Endothelial cell of umbilical vein (primary cell): ENCODE results near the gene LRFN2. TPM values are rescaled to one million over a fixed set of nuclear protein-coding genes. Genes with fewer than 3 reads are reported as not detected.

Source experiments
- BruUV-seq: library from RNA; stranded (reverse); fragments of 400-500 nt; replicated peaks from 2 replicates; lab custom pipeline; 2021; lab: Mats Ljungman, UMichigan
- CTCF ChIA-PET: fragments of 300-600, 350-600 bp; sonication (Branson Sonifier 250); formaldehyde crosslinking; loops from one replicate; lab custom pipeline; 2021; ENCODE audit warnings: antibody characterized with exemption, inconsistent platforms; lab: Charles Lee
- POLR2A ChIA-PET: fragments of 300-600, 350-600 bp; sonication (Branson Sonifier 250); formaldehyde crosslinking; loops from one replicate; lab custom pipeline; 2021; ENCODE audit warnings: antibody characterized with exemption, inconsistent platforms; lab: Charles Lee
- DNase-seq: peaks from one replicate; pipeline ENCODE4 v3.0.0-alpha.2; 2011; ENCODE audit warnings: low read depth, low spot score
- FAIRE-seq: peaks from 2 replicates; lab custom pipeline; 2011; peaks lifted over from hg19 to GRCh38; lab: Jason Lieb, UNC
- H2AFZ ChIP-seq: 2 replicates; pipeline ENCODE4 v1.6.0; 2012; ENCODE audit warnings: low read depth, low read length, control low read depth, inconsistent platforms
- H3K27ac ChIP-seq: 2 replicates; pipeline ENCODE4 v1.5.1; 2011; ENCODE audit warnings: low read depth, mild to moderate bottlenecking, control low read depth, low read length, moderate library complexity; ENCODE audit not compliant: insufficient read depth
- H3K27me3 ChIP-seq, 2 experiments: 2 replicates each; pipeline versions ENCODE4 v1.6.0 to v1.6.1; 2011; ENCODE audit warnings: low read length in 2 of 2, mixed read lengths in 1 of 2; ENCODE audit not compliant: control insufficient read depth in 2 of 2, insufficient read depth in 2 of 2
- H3K36me3 ChIP-seq, 2 experiments: 2 replicates in 1 of 2; 3 replicates in 1 of 2; pipeline ENCODE4 v1.5.1; 2011; ENCODE audit warnings: low read length in 2 of 2, mild to moderate bottlenecking in 1 of 2, moderate library complexity in 1 of 2; ENCODE audit not compliant: control insufficient read depth in 2 of 2, insufficient read depth in 2 of 2; ENCODE audit errors: extremely low read depth in 1 of 2
- H3K4me1 ChIP-seq: 3 replicates; pipeline ENCODE4 v1.5.1; 2011; ENCODE audit warnings: mild to moderate bottlenecking, low read length; ENCODE audit not compliant: control insufficient read depth, insufficient read depth; ENCODE audit errors: extremely low read depth
- H3K4me2 ChIP-seq: 2 replicates; pipeline ENCODE4 v1.6.1; 2011; ENCODE audit warnings: low read length, control low read depth, mixed read lengths; ENCODE audit not compliant: insufficient read depth
- H3K4me3 ChIP-seq, 3 experiments: fragments of 200-600 bp in 1 of 3; sonication (generic), shearing (Covaris generic) in 1 of 3; replicated peaks in 1 of 3; 2 replicates each; pipeline ENCODE4 v1.5.1; 2011 to 2016; ENCODE audit warnings: control low read depth in 3 of 3, low read length in 3 of 3, mild to moderate bottlenecking in 2 of 3, inconsistent platforms in 1 of 3, low read depth in 1 of 3, moderate library complexity in 1 of 3; ENCODE audit not compliant: insufficient read depth in 1 of 3
- H3K79me2 ChIP-seq: 2 replicates; pipeline ENCODE4 v1.6.0; 2012; ENCODE audit warnings: low read length, inconsistent platforms; ENCODE audit not compliant: control insufficient read depth, insufficient read depth
- H3K9ac ChIP-seq: replicated peaks from 2 replicates; pipeline ENCODE3; 2011; ENCODE audit warnings: low read length, control low read depth; ENCODE audit not compliant: insufficient read depth; ENCODE audit errors: extremely low read depth
- H3K9me1 ChIP-seq: replicated peaks from 3 replicates; pipeline ENCODE4 v1.6.0; 2011; ENCODE audit warnings: mild to moderate bottlenecking, low read length; ENCODE audit not compliant: control insufficient read depth, insufficient read depth; ENCODE audit errors: extremely low read depth
- H3K9me3 ChIP-seq: replicated peaks from 2 replicates; pipeline ENCODE4 v1.5.1; 2012; ENCODE audit warnings: low read length, inconsistent platforms; ENCODE audit not compliant: control insufficient read depth, insufficient read depth
- H4K20me1 ChIP-seq: replicated peaks from 2 replicates; pipeline ENCODE3; 2011; ENCODE audit warnings: mild to moderate bottlenecking, low read length; ENCODE audit not compliant: control insufficient read depth, insufficient read depth; ENCODE audit errors: extremely low read depth
- EZH2 ChIP-seq: IDR thresholded peaks from 2 replicates; pipeline ENCODE4 v1.6.1; 2012; ENCODE audit warnings: borderline replicate concordance, low read depth, mild to moderate bottlenecking, moderate library complexity, low read length, inconsistent platforms; ENCODE audit not compliant: severe bottlenecking
- FOS ChIP-seq: IDR thresholded peaks from 2 replicates; pipeline ENCODE4 v1.6.1; 2011; ENCODE audit warnings: mild to moderate bottlenecking, low read length, moderate library complexity, borderline replicate concordance; ENCODE audit not compliant: insufficient read depth
- GATA2 ChIP-seq: IDR thresholded peaks from 2 replicates; pipeline ENCODE4 v1.7.0; 2011; ENCODE audit warnings: low read depth, mild to moderate bottlenecking, moderate library complexity, mixed read lengths, low read length; ENCODE audit not compliant: insufficient read length, insufficient read depth
- JUN ChIP-seq: IDR thresholded peaks from 2 replicates; pipeline ENCODE4 v1.6.1; 2011; ENCODE audit warnings: borderline replicate concordance, low read depth; ENCODE audit not compliant: insufficient read length, insufficient read depth
- MYC ChIP-seq: IDR thresholded peaks from one replicate; pipeline ENCODE4 v1.6.1; 2011; ENCODE audit warnings: mild to moderate bottlenecking, low read depth, low read length
- POLR2A ChIP-seq: IDR thresholded peaks from 2 replicates; pipeline ENCODE4 v1.6.1; 2012; ENCODE audit warnings: low read depth, mild to moderate bottlenecking, control low read depth, low read length
- POLR2AphosphoS5 ChIP-seq: IDR thresholded peaks from 2 replicates; pipeline ENCODE4 v1.6.1; 2012; ENCODE audit warnings: low read depth, mild to moderate bottlenecking, control low read depth, low read length, moderate library complexity; ENCODE audit not compliant: insufficient read depth
- dilution Hi-C: fragments of 300-500 bp; cut with MboI; formaldehyde crosslinking; loops from one replicate; pipeline ENCODE4 v1.15.0; 2019; ENCODE audit warnings: low sequenced_read_pairs; ENCODE audit not compliant: extremely low pct_ligation_motif_present
- intact Hi-C: fragments of 100-400 bp; cut with micrococcal nuclease; formaldehyde crosslinking; loops from one replicate; pipeline ENCODE4 v1.10.0; 2022
- polyA plus RNA-seq, 4 experiments: library from polyadenylated mRNA; depleted of rRNA in 3 of 4; stranded (reverse) in 3 of 4; unstranded in 1 of 4; fragments of >200 nt; gene quantifications; 2 replicates each; pipeline versions ENCODE4 v1.2.1 to v1.2.3, GENCODE V29; 2011 to 2012; ENCODE audit warnings: missing spikeins in 1 of 4
- total RNA-seq: library from RNA; stranded (reverse); gene quantifications from 2 replicates; pipeline ENCODE4 v1.2.3, GENCODE V29; 2021
- TF ChIP-seq, protein P1 (sequence below): IDR thresholded peaks from 2 replicates; pipeline ENCODE4 v1.6.1; 2011; ENCODE audit not compliant: insufficient read depth, insufficient read length
- TF ChIP-seq, protein P2 (sequence below), 2 donors: IDR thresholded peaks; 1 replicate in 1 of 2; 2 replicates in 1 of 2; pipeline ENCODE4 v1.5.1; 2011; ENCODE audit warnings: low read length in 2 of 2, mild to moderate bottlenecking in 2 of 2, moderate library complexity in 2 of 2, control low read depth in 1 of 2, inconsistent platforms in 1 of 2, low read depth in 1 of 2; ENCODE audit not compliant: insufficient read depth in 1 of 2; ENCODE audit errors: extremely low read depth in 1 of 2

The LRFN2 gene
- total and polyA plus RNA-seq, 2 donors (not counting 3 experiments of a cell fraction or from before 2014, with no cell fraction given) = not detected

DNA sequence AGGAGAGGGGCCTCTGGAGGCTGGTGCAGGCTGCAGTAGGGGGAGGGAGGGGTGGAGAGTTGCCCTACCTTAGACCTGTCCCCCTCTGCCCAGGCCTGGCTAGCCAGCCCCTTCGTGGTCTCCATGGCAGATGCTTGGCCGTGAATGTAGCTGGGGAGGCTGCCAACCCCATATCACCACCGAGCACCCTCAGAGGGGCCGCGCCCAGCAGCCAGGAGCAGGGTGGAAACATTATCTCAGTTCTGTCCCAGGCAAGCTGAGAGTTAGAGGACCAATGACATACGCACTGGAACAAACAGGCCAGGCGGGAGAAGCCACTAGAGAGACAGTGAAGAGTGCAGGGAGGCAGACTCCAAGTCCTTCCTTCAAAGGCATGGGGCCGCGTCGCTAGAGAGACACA, 66.5 kb downstream of the LRFN2 start:
- no peak overlapping the region for H3K4me3 ChIP-seq
- no peak overlapping the region for H3K27ac ChIP-seq
- ChIA-PET CTCF (no interaction called here), POLR2A (no interaction called here)
- no peaks in the 10 kb centered on the region for H3K79me2 ChIP-seq
- H2AFZ ChIP-seq = no peak overlapping the region
- no peak overlapping the region for H3K9ac ChIP-seq
- H3K36me3 ChIP-seq = no peaks in the 10 kb centered on the region
- H3K4me2 ChIP-seq = no peak overlapping the region
- H3K4me1 ChIP-seq = no peaks in the 10 kb centered on the region
- DNase-seq (no peak), FAIRE-seq (no peak)
- intact Hi-C loops (no loop called here), dilution Hi-C loops (no loop called here)
- H3K9me1 ChIP-seq = no peaks in the 10 kb centered on the region
- no peaks in the 10 kb centered on the region for H3K27me3 ChIP-seq
- H3K9me3 ChIP-seq = no peaks in the 10 kb centered on the region
- BruUV-seq = no TSS peak
- H4K20me1 ChIP-seq = no peaks in the 10 kb centered on the region
- TF ChIP-seq FOS (no peak), MYC (no peak), POLR2A (no peak), EZH2 (no peak), GATA2 (no peak), JUN (no peak), POLR2AphosphoS5 (no peak)
- TF ChIP-seq, protein P1, sequence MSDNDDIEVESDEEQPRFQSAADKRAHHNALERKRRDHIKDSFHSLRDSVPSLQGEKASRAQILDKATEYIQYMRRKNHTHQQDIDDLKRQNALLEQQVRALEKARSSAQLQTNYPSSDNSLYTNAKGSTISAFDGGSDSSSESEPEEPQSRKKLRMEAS = no peak
- TF ChIP-seq, protein P2, sequence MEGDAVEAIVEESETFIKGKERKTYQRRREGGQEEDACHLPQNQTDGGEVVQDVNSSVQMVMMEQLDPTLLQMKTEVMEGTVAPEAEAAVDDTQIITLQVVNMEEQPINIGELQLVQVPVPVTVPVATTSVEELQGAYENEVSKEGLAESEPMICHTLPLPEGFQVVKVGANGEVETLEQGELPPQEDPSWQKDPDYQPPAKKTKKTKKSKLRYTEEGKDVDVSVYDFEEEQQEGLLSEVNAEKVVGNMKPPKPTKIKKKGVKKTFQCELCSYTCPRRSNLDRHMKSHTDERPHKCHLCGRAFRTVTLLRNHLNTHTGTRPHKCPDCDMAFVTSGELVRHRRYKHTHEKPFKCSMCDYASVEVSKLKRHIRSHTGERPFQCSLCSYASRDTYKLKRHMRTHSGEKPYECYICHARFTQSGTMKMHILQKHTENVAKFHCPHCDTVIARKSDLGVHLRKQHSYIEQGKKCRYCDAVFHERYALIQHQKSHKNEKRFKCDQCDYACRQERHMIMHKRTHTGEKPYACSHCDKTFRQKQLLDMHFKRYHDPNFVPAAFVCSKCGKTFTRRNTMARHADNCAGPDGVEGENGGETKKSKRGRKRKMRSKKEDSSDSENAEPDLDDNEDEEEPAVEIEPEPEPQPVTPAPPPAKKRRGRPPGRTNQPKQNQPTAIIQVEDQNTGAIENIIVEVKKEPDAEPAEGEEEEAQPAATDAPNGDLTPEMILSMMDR (IDR thresholded peaks at IDR 0.05; ENCODE audit: extremely low read depth in 1 of 2, insufficient read depth in 1 of 2, low read depth in 1 of 2, low read length in 2 of 2) = no peak
